ENCODE measurements around the gene ZDHHC16.
A peak's percentile ranks its signal among the peaks of the same experiment; 100 is the strongest.

ZDHHC16 gene

DNA sequence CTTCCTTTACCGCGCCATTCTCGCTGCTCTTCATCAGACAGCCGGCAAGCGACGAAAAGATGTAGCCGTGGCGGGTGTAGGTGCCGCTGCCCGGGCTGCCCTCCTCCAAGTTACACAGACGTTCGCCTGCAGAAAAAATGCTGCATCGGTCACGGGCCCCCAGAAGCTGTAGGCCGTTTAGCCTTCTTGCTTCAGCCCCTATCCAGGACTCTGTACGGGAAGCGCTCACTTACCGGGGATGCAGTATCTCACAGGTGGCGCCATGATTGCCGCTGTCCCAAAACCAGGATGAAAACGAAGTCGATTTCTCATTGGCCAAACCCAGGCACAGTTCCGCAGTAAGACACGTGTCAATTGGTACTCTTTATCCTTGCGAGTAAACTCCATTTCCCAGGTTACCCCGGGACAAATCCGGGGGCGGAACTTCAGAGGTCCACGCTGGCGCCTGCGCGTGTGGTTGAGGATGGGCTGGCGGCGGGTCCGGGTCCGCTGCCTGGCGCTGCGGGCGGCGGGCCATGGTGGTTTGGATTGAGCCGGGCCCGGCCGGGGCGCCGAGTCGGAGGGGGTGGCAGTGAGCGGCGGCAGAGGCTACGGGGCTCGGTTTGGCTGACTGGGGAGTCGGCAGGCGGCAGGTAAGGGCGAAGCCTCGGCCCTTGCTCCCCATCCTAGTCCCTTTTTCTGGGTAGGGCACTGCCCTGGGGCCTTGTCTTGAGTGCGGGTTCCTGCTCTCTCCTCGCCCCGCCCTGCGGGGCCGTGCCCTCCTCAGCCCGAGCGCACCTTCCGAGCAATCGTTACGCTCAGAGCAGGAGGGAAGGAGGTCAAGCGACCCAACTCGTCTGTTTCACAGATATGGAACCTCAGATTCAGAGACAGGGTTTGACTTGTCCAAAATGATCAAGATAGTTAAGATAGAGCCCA, at the start of gene ZDHHC16, which contains the start of gene EXOSC1:
Gene ZDHHC16, plus strand, starts transcription at position 454 of the 918 bp plus-strand sequence. CDS start 5,501 bp downstream, outside the sequence.
Gene EXOSC1, minus strand, starts transcription at position 285 of the 918 bp plus-strand sequence. Its CDS starts 21 bp downstream, at position 264.
- TF ChIP-seq, protein P1, sequence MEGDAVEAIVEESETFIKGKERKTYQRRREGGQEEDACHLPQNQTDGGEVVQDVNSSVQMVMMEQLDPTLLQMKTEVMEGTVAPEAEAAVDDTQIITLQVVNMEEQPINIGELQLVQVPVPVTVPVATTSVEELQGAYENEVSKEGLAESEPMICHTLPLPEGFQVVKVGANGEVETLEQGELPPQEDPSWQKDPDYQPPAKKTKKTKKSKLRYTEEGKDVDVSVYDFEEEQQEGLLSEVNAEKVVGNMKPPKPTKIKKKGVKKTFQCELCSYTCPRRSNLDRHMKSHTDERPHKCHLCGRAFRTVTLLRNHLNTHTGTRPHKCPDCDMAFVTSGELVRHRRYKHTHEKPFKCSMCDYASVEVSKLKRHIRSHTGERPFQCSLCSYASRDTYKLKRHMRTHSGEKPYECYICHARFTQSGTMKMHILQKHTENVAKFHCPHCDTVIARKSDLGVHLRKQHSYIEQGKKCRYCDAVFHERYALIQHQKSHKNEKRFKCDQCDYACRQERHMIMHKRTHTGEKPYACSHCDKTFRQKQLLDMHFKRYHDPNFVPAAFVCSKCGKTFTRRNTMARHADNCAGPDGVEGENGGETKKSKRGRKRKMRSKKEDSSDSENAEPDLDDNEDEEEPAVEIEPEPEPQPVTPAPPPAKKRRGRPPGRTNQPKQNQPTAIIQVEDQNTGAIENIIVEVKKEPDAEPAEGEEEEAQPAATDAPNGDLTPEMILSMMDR (IDR thresholded peaks at IDR 0.05; ENCODE audit: low read depth, low read length): no peak
- in situ Hi-C loops (cut with HindIII; ENCODE audit: low sequenced_read_pairs): no loop called here
- DNase-seq (ENCODE audit: low read depth, low spot score): peak; percentile 96
- H3K4me3 ChIP-seq (ENCODE audit: low read depth, low read length): peak within 1 kb of the TSS; percentile 99

DNA sequence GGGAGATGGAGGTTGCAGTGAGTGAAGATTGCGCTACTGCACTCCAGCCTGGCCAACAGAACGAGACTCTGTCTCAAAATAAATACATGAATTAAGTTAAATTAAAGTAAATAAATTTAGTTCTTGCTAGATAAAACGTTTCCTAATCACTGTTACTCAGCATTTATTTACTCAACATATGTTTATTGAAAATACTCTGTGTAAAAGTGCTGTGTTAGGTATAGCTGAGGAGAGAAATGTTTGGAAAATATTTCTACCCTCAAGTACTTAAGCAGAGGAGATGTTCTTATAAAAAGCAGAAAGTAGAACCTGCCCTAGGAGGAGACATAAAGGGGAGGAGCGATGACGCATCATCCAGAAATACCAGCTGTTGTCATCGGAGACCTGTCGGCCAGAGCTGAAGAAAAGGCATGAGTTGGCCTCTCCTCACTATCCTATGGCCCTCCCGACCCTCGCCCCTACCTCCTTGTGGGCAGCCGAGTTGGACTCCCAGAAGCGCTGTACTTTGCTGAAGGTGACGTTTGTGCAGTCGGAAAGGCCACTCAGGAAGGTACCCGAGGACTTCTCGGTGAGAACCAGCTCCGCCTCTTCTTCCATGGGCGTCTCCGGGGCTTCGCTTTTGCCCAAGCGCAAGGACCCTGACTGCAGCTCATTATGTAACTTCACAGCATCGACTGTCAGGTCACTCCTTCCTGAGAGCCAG, 46.0 kb upstream of the ZDHHC16 start:
- in situ Hi-C loops (cut with HindIII; ENCODE audit: low sequenced_read_pairs): no loop called here
- H3K4me3 ChIP-seq (ENCODE audit: low read depth, low read length): peak overlapping the region; percentile 73
- TF ChIP-seq, protein P1 (IDR thresholded peaks at IDR 0.05; ENCODE audit: low read depth, low read length): no peak
- DNase-seq (ENCODE audit: low read depth, low spot score): peak; percentile 67

DNA sequence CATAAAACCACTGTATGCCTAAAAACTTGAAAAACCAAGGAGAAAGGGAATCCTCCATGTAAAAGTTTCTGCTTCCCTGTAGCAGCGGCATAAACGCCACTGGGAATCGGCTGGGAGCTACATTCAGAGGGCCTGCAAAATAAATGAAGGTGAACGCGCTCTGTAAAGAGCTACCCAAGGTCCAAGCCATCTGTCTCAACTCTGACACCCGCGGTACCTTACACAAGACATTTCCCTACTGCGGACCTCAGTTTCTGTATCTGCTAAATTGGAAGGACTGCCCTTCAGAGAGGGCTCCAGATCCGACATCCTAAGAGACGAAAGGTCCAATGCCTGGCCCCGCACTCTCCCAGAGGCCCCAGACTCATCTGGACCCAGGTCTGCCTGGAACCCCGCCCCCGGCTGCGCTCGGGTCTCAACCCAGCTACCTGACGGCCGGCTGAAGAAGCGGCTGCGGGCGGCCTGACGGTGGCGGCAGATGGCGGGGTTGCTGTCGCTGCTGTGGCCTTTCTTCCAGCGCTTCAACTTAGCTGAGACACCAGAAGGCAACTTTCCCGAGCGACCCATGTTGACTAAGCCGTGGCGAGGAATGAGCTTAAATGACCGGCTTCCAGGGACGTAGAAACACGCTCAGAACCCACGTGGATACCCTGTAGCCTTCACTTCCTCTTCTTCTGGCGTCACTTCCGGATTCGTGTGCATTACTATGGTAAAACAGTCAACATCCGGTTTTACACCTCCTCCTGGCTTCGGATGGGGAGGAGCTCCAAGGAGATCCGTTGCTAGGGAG, 45.1 kb upstream of the ZDHHC16 start, which contains the start of gene RRP12:
Gene RRP12, minus strand, starts transcription at position 676 of the 790 bp plus-strand sequence. Its CDS starts 109 bp downstream, at position 567.
- H3K4me3 ChIP-seq (ENCODE audit: low read depth, low read length): peak within 1 kb of the TSS; percentile 73
- peak; percentile 96 for DNase-seq (ENCODE audit: low read depth, low spot score)
- in situ Hi-C loops (cut with HindIII; ENCODE audit: low sequenced_read_pairs): no loop called here

DNA sequence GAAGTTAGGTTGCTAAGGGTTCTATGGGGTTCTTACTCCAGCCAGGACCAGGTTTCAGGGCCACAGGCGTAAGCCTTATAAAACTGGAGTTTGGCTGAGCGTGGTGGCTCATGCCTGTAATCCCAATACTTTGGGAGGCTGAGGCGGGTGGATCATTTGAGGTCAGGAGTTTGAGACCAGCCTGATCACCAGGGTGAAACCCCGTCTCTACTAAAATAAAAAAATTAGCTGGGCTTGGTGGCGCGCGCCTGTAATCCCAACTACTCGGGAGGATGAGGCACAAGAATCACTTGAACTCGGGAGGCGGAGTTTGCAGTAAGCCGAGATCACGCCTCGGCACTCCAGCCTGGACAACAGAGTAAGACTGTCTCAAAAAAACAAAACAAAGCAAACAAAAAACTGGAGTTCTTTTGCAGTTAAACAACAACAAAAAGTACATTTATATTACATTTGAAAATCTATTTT, 44.5 kb upstream of the ZDHHC16 start:
- TF ChIP-seq, protein P1 (IDR thresholded peaks at IDR 0.05; ENCODE audit: low read depth, low read length): no peak
- H3K4me3 ChIP-seq (ENCODE audit: low read depth, low read length): peak overlapping the region; percentile 73
- DNase-seq (ENCODE audit: low read depth, low spot score): no peak
- in situ Hi-C loops (cut with HindIII; ENCODE audit: low sequenced_read_pairs): no loop called here

More for the DNA sequence above, 45.1 kb upstream of the ZDHHC16 start, which contains the start of gene RRP12:
- TF ChIP-seq, protein P1 (IDR thresholded peaks at IDR 0.05; ENCODE audit: low read depth, low read length): peak; percentile 23

DNA sequence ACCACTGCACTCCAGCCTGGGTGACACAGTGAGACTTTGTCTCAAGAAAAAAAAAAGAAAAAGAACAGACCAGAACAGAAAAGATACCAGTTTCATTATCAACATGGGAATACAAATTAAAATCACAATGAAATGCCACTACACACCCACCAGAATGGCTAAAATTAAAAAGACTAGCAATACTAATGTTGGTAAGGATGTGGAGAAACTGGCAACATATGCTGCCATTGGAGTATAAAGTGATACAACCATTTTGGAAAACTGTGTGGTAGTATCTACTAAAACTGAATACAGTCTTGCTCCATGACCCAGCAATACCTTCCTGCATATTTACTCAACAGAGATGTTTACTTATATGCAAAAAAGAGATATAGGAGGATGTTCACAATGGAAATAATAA, 41.9 kb upstream of the ZDHHC16 start:
- DNase-seq (ENCODE audit: low read depth, low spot score): no peak
- H3K4me3 ChIP-seq (ENCODE audit: low read depth, low read length): no peak overlapping the region
- in situ Hi-C loops (cut with HindIII; ENCODE audit: low sequenced_read_pairs): no loop called here
- TF ChIP-seq, protein P1 (IDR thresholded peaks at IDR 0.05; ENCODE audit: low read depth, low read length): no peak
